IMR-90 (cell line): ENCODE results near the gene GMEB2. TPM values are rescaled to one million over a fixed set of nuclear protein-coding genes. Genes with fewer than 3 reads are reported as not detected.
A peak's percentile ranks its signal among the peaks of the same experiment; 100 is the strongest.

ENCODE experiments used
- ATAC-seq: fragments of 200-7000 bp; cut with Tn5 transposase; 2 replicates; pipeline ENCODE4 v1.9.1; 2020; ENCODE audit warnings: low read depth, mild to moderate bottlenecking, moderate library complexity
- BruUV-seq: library from RNA; stranded (reverse); fragments of 400-500 nt; replicated peaks from 2 replicates; lab custom pipeline; 2021; lab: Mats Ljungman, UMichigan
- CTCF ChIA-PET: fragments of 300-600 bp; formaldehyde crosslinking; extraction: SDS; loops from one replicate; lab custom pipeline; 2021; ENCODE audit warnings: antibody characterized with exemption; lab: Yijun Ruan, JAX
- POLR2A ChIA-PET: fragments of 300-600 bp; sonication (Branson Sonifier 250); formaldehyde crosslinking; loops from one replicate; lab custom pipeline; 2022; ENCODE audit warnings: antibody characterized with exemption; ENCODE audit not compliant: unreplicated experiment; lab: Charles Lee
- DNase-seq: peaks from one replicate; pipeline ENCODE4 v3.0.0; 2013
- H2AFZ ChIP-seq: replicated peaks from 2 replicates; pipeline ENCODE3; 2013; ENCODE audit warnings: low read length, mild to moderate bottlenecking; ENCODE audit not compliant: poor library complexity
- H2AK5ac ChIP-seq: 2 replicates; pipeline ENCODE4 v1.6.1; 2013; ENCODE audit warnings: low read depth, low read length, inconsistent platforms
- H2AK9ac ChIP-seq: replicated peaks from 2 replicates; pipeline ENCODE3; 2013; ENCODE audit warnings: mild to moderate bottlenecking, low read depth, low read length, moderate library complexity; ENCODE audit not compliant: poor library complexity
- H2BK120ac ChIP-seq: 2 replicates; pipeline ENCODE4 v1.6.1; 2013; ENCODE audit warnings: low read depth, low read length, inconsistent platforms
- H2BK15ac ChIP-seq: 3 replicates; pipeline ENCODE4 v1.6.1; 2013; ENCODE audit warnings: low read depth, low read length, inconsistent platforms
- H2BK20ac ChIP-seq: 2 replicates; pipeline ENCODE4 v1.6.1; 2013; ENCODE audit warnings: low read depth, mild to moderate bottlenecking, inconsistent platforms, low read length, moderate library complexity
- H2BK5ac ChIP-seq: 2 replicates; pipeline ENCODE4 v1.6.1; 2013; ENCODE audit warnings: mild to moderate bottlenecking, low read depth, low read length, inconsistent platforms; ENCODE audit not compliant: poor library complexity, severe bottlenecking
- H3K14ac ChIP-seq: replicated peaks from 2 replicates; pipeline ENCODE4 v1.6.1; 2013; ENCODE audit warnings: low read depth, low read length, inconsistent platforms
- H3K18ac ChIP-seq: 2 replicates; pipeline ENCODE4 v1.6.1; 2013; ENCODE audit warnings: low read depth, low read length, control low read depth
- H3K23ac ChIP-seq: 2 replicates; pipeline ENCODE4 v1.6.1; 2013; ENCODE audit warnings: low read depth, low read length, inconsistent platforms
- H3K27ac ChIP-seq: 2 replicates; pipeline ENCODE4 v1.5.1; 2013; ENCODE audit warnings: mild to moderate bottlenecking, control low read depth, low read length; ENCODE audit not compliant: insufficient read depth
- H3K27me3 ChIP-seq: 2 replicates; pipeline ENCODE4 v1.6.1; 2013; ENCODE audit warnings: low read length; ENCODE audit not compliant: control insufficient read depth, insufficient read depth
- H3K36me3 ChIP-seq: 2 replicates; pipeline ENCODE4 v1.6.1; 2013; ENCODE audit warnings: low read length, mixed read lengths; ENCODE audit not compliant: control insufficient read depth, insufficient read depth
- H3K4ac ChIP-seq: 2 replicates; pipeline ENCODE4 v1.6.1; 2013; ENCODE audit warnings: low read depth, low read length, inconsistent platforms
- H3K4me1 ChIP-seq: 2 replicates; pipeline ENCODE4 v1.6.1; 2013; ENCODE audit warnings: low read length, mixed read lengths; ENCODE audit not compliant: control insufficient read depth, insufficient read depth
- H3K4me2 ChIP-seq: 2 replicates; pipeline ENCODE4 v1.6.1; 2013; ENCODE audit warnings: low read depth, mild to moderate bottlenecking, control low read depth, low read length, moderate library complexity
- H3K4me3 ChIP-seq: 2 replicates; pipeline ENCODE4 v1.5.1; 2013; ENCODE audit warnings: low read depth, mild to moderate bottlenecking, control low read depth, low read length, moderate library complexity; ENCODE audit not compliant: insufficient read depth
- H3K56ac ChIP-seq: 2 replicates; pipeline ENCODE4 v1.6.1; 2013; ENCODE audit warnings: low read length, inconsistent platforms; ENCODE audit not compliant: insufficient read depth; ENCODE audit errors: extremely low read depth
- H3K79me1 ChIP-seq, 2 experiments: 2 replicates each; pipeline ENCODE4 v1.6.1; 2013; ENCODE audit warnings: low read length in 2 of 2, inconsistent platforms in 1 of 2, low read depth in 1 of 2
- H3K9ac ChIP-seq: 2 replicates; pipeline ENCODE4 v1.6.1; 2013; ENCODE audit warnings: low read depth, low read length, control low read depth
- H3K9me1 ChIP-seq: 2 replicates; pipeline ENCODE4 v1.6.1; 2013; ENCODE audit warnings: low read length, inconsistent platforms; ENCODE audit not compliant: insufficient read depth
- H3K9me3 ChIP-seq: 2 replicates; pipeline ENCODE4 v1.6.1; 2013; ENCODE audit warnings: low read length; ENCODE audit not compliant: control insufficient read depth, insufficient read depth
- H4K20me1 ChIP-seq: 2 replicates; pipeline ENCODE4 v1.6.1; 2013; ENCODE audit warnings: low read length, inconsistent platforms; ENCODE audit not compliant: insufficient read depth
- H4K5ac ChIP-seq: 2 replicates; pipeline ENCODE4 v1.6.1; 2013; ENCODE audit warnings: mild to moderate bottlenecking, low read depth, low read length, control low read depth
- H4K8ac ChIP-seq, 2 experiments: 2 replicates each; pipeline ENCODE4 v1.6.1; 2013; ENCODE audit warnings: low read depth in 2 of 2, low read length in 2 of 2, control low read depth in 1 of 2, inconsistent platforms in 1 of 2
- H4K91ac ChIP-seq: 2 replicates; pipeline ENCODE4 v1.6.1; 2013; ENCODE audit warnings: low read depth, low read length, inconsistent platforms; ENCODE audit not compliant: insufficient read depth
- CTCF ChIP-seq: conservative IDR thresholded peaks from 2 replicates; pipeline ENCODE4 v1.5.1; 2012; ENCODE audit warnings: mild to moderate bottlenecking, low read depth, low read length, improper control_type of control experiment
- ELK1 ChIP-seq: fragments of 150-350 bp; IDR thresholded peaks from 2 replicates; pipeline ENCODE4 v1.6.1; 2016; ENCODE audit warnings: low read depth, mild to moderate bottlenecking, low read length, moderate library complexity, borderline replicate concordance
- MAFK ChIP-seq: IDR thresholded peaks from 2 replicates; pipeline ENCODE4 v1.6.1; 2012; ENCODE audit warnings: low read depth, low read length, improper control_type of control experiment
- NFE2L2 ChIP-seq: fragments of 150-350 bp; IDR thresholded peaks from 2 replicates; pipeline ENCODE4 v1.6.1; 2016; ENCODE audit warnings: low read depth, mild to moderate bottlenecking, low read length
- RAD21 ChIP-seq: IDR thresholded peaks from 2 replicates; pipeline ENCODE4 v1.6.1; 2012; ENCODE audit warnings: low read length, improper control_type of control experiment
- SMC3 ChIP-seq: fragments of 150-350 bp; IDR thresholded peaks from 2 replicates; pipeline ENCODE4 v1.6.1; 2016; ENCODE audit warnings: low read depth, mild to moderate bottlenecking, antibody characterized with exemption, low read length, moderate library complexity
- WGBS, 2 experiments: methylation state at CpG; one replicate each; pipeline versions ENCODE4 v1.1.5 to v1.1.7; 2013; ENCODE audit warnings: missing lambda C conversion rate in 2 of 2; ENCODE audit not compliant: insufficient read length in 1 of 2; ENCODE audit errors: extremely low coverage in 2 of 2; 5-methylcytosine and 5-hydroxymethylcytosine counted together
- dilution Hi-C: fragments of 300-500 bp; cut with HindIII; formaldehyde crosslinking; loops from one replicate; pipeline ENCODE4 v1.14.3; 2018; ENCODE audit warnings: low sequenced_read_pairs; ENCODE audit not compliant: unreplicated experiment
- in situ Hi-C: fragments of 300-500 bp; cut with MboI; formaldehyde crosslinking; loops from 3 replicates; pipeline ENCODE4 v1.14.3; 2019; ENCODE audit warnings: low sequenced_read_pairs, inconsistent platforms, mixed read lengths
- intact Hi-C: fragments of 100-400 bp; cut with micrococcal nuclease; formaldehyde crosslinking; loops from 2 replicates; pipeline ENCODE4 v1.10.0; 2022
- polyA plus RNA-seq, 3 experiments: library from polyadenylated mRNA; depleted of rRNA; stranded (reverse); fragments of >200 nt; gene quantifications; 2 replicates each; pipeline ENCODE4 v1.2.3, GENCODE V29; 2012; ENCODE audit warnings: low replicate concordance in 1 of 3
- total RNA-seq: library from RNA; depleted of rRNA; stranded (reverse); fragments of >200 nt; gene quantifications from 2 replicates; pipeline ENCODE4 v1.2.3, GENCODE V29; 2012

The GMEB2 gene
- total and polyA plus RNA-seq, 2 of the 4 experiments (the other 2 are of a cell fraction): 5.0 to 10.0 TPM

GRCh38 chr20:63557481-63557891 lies 69.4 kb downstream of the GMEB2 start:
- dilution Hi-C loops: no loop called here
- intact Hi-C loops: no loop called here

More at GRCh38 chr20:63557481-63557891, 69.4 kb downstream of the GMEB2 start:
- Histone ChIP-seq H3K4me1 (peaks cover 5% of the 10 kb centered on the region; the same call in 1 of the 2 replicates), H3K27ac (no peak overlapping the region), H3K56ac (no peak overlapping the region), H2AFZ (no peak overlapping the region), H3K14ac (no peak overlapping the region), H2BK20ac (no peak overlapping the region), H2BK15ac (no peak overlapping the region), H3K18ac (no peak overlapping the region), H3K79me1 (no peaks in the 10 kb centered on the region), H3K4me3 (no peak overlapping the region), H3K36me3 (peaks cover 26% of the 10 kb centered on the region), H4K5ac (no peak overlapping the region), H3K4me2 (no peak overlapping the region), H4K8ac (no peak overlapping the region), H2AK9ac (peak overlapping the region; percentile 82), H2BK120ac (no peak overlapping the region), H3K23ac (no peak overlapping the region), H3K9me3 (no peaks in the 10 kb centered on the region), H3K9ac (no peak overlapping the region), H4K91ac (no peak overlapping the region), H3K27me3 (no peaks in the 10 kb centered on the region), H4K20me1 (no peaks in the 10 kb centered on the region; the same call in 1 of the 2 replicates), H3K4ac (no peak overlapping the region), H3K9me1 (no peaks in the 10 kb centered on the region), H2BK5ac (no peak overlapping the region), H2AK5ac (no peak overlapping the region)
- 94% methylated on average over 5 of the region's 19 CpGs; no CpG with 5 or more reads in 1 of the 2 experiments for WGBS, 2 experiments
- BruUV-seq: no TSS peak
- no peak for DNase-seq
- no peak for ATAC-seq
- CTCF ChIA-PET: no interaction called here
- TF ChIP-seq MAFK: no peak
- TF ChIP-seq CTCF: no peak
- no peak for TF ChIP-seq RAD21
- TF ChIP-seq ELK1: no peak
- TF ChIP-seq SMC3: no peak
- no peak for TF ChIP-seq NFE2L2
- in situ Hi-C loops: no loop called here
- POLR2A ChIA-PET: no interaction called here
